Astrocyte (in vitro differentiated cells and primary cell): ENCODE results near the gene BNIP5.

Experiments used
- EZH2 ChIP-seq: IDR thresholded peaks from 2 replicates; pipeline ENCODE4 v1.6.1; 2012; ENCODE audit warnings: mild to moderate bottlenecking, low read length, inconsistent platforms; ENCODE audit not compliant: insufficient read depth
- TF ChIP-seq, protein P1 (sequence below): IDR thresholded peaks from 2 replicates; pipeline ENCODE4 v1.5.1; 2011; ENCODE audit warnings: low read depth, mild to moderate bottlenecking, inconsistent platforms, low read length, moderate library complexity; ENCODE audit not compliant: insufficient read depth

DNA sequence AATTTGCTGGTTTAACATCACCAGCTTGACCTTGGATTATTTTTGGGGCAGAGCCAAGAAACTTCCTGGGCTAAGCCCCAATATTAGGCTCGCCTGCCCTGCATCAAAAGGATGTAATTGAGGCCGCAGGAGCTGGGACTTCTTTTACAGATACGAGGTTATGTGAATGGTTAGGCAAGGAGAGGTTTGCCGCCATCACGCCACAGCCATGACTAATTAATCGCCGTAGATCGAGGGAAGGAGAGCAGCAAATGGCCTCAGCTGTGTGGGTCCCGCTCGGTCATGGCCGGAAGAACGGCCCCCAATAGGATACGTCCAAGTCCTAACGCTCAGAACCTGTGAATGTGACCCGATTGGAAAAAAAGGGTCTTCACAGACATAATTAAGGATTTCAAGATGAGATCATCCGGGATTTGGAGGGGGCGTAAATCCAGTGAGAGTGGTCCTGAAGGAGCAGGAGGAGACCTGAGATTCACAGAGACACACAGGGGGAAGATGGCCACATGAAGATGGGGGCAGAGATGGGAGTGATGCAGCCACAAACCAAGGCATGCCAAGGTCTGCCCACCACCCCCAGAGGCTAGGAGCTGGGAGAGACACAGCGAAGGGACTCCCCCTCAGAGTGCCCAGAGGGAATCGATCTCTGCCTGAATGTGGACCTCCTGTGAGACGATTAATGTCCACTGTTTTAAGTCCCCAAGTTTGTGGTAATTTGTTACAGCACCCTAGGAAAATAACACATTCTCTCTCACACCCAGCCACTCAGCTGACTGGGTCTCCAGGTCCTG, 10.0 kb upstream of the BNIP5 start:
- TF ChIP-seq, protein P1, sequence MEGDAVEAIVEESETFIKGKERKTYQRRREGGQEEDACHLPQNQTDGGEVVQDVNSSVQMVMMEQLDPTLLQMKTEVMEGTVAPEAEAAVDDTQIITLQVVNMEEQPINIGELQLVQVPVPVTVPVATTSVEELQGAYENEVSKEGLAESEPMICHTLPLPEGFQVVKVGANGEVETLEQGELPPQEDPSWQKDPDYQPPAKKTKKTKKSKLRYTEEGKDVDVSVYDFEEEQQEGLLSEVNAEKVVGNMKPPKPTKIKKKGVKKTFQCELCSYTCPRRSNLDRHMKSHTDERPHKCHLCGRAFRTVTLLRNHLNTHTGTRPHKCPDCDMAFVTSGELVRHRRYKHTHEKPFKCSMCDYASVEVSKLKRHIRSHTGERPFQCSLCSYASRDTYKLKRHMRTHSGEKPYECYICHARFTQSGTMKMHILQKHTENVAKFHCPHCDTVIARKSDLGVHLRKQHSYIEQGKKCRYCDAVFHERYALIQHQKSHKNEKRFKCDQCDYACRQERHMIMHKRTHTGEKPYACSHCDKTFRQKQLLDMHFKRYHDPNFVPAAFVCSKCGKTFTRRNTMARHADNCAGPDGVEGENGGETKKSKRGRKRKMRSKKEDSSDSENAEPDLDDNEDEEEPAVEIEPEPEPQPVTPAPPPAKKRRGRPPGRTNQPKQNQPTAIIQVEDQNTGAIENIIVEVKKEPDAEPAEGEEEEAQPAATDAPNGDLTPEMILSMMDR = no peak
- no peak for TF ChIP-seq EZH2
